Panc1 (cell line): Measurements from ENCODE around the gene HOXA13. TPM values are rescaled to one million over a fixed set of nuclear protein-coding genes. Genes with fewer than 3 reads are reported as not detected.
A peak's percentile ranks its signal among the peaks of the same experiment; 100 is the strongest.

Experiments used
- ATAC-seq: fragments of 200-7000 bp; cut with Tn5 transposase; 2 replicates; pipeline ENCODE4 v1.9.1; 2020; ENCODE audit warnings: mild to moderate bottlenecking, moderate library complexity
- BruUV-seq: library from RNA; stranded (reverse); fragments of 400-500 nt; replicated peaks from 2 replicates; lab custom pipeline; 2021; lab: Mats Ljungman, UMichigan
- CTCF ChIA-PET: fragments of 300-600 bp; sonication (Branson Sonifier 250); formaldehyde crosslinking; loops from one replicate; lab custom pipeline; 2022; ENCODE audit warnings: antibody characterized with exemption; lab: Charles Lee
- POLR2A ChIA-PET: fragments of 300-600 bp; sonication (Branson Sonifier 250); formaldehyde crosslinking; loops from one replicate; lab custom pipeline; 2022; ENCODE audit warnings: antibody characterized with exemption; lab: Charles Lee
- DNase-seq: peaks from one replicate; pipeline ENCODE4 v3.0.0-alpha.2; 2010; ENCODE audit warnings: low read depth, low spot score
- H3K27ac ChIP-seq: 2 replicates; pipeline ENCODE4 v1.5.1; 2011; ENCODE audit warnings: mild to moderate bottlenecking, low read length, inconsistent platforms
- H3K27me3 ChIP-seq: fragments of 200-500 bp; sonication (Bioruptor generic); 2 replicates; pipeline ENCODE4 v1.6.0; 2014; ENCODE audit warnings: low read length, inconsistent platforms; ENCODE audit not compliant: control insufficient read depth, insufficient read depth
- H3K36me3 ChIP-seq: fragments of 200-500 bp; sonication (Bioruptor generic); 2 replicates; pipeline ENCODE4 v1.5.1; 2014; ENCODE audit warnings: inconsistent platforms, mild to moderate bottlenecking, low read length, moderate library complexity; ENCODE audit not compliant: control insufficient read depth, insufficient read depth
- H3K4me1 ChIP-seq: 2 replicates; pipeline ENCODE4 v1.5.1; 2011; ENCODE audit warnings: inconsistent platforms, mild to moderate bottlenecking, low read length, moderate library complexity; ENCODE audit not compliant: control insufficient read depth, insufficient read depth
- H3K4me3 ChIP-seq, 2 experiments: 2 replicates each; pipeline ENCODE4 v1.5.1; 2011 to 2012; ENCODE audit warnings: low read depth in 2 of 2, low read length in 2 of 2, mild to moderate bottlenecking in 2 of 2, inconsistent platforms in 1 of 2, moderate library complexity in 1 of 2
- H3K9me3 ChIP-seq: fragments of 200-500 bp; sonication (Bioruptor generic); 2 replicates; pipeline ENCODE4 v1.5.1; 2014; ENCODE audit warnings: low read depth, mild to moderate bottlenecking, inconsistent platforms, low read length, moderate library complexity; ENCODE audit not compliant: control insufficient read depth, insufficient read depth
- POLR2AphosphoS5 ChIP-seq: IDR thresholded peaks from 2 replicates; pipeline ENCODE4 v1.6.1; 2012; ENCODE audit warnings: mild to moderate bottlenecking, low read depth, low read length, moderate library complexity
- SIN3A ChIP-seq: IDR thresholded peaks from 2 replicates; pipeline ENCODE4 v1.6.1; 2012; ENCODE audit warnings: low read depth, mild to moderate bottlenecking, low read length, moderate library complexity, borderline replicate concordance; ENCODE audit not compliant: insufficient read depth
- TCF7L2 ChIP-seq: IDR thresholded peaks from 2 replicates; pipeline ENCODE4 v1.6.1; 2011; ENCODE audit warnings: mild to moderate bottlenecking, low read depth, low read length, inconsistent platforms
- in situ Hi-C: cut with HindIII; loops from 2 replicates; pipeline ENCODE4 v1.10.0; 2016; ENCODE audit warnings: low sequenced_read_pairs, low pct_unique_long_range_greater_than_20kb
- intact Hi-C: fragments of 100-400 bp; cut with micrococcal nuclease; formaldehyde crosslinking; loops from one replicate; pipeline ENCODE4 v1.10.0; 2022; ENCODE audit not compliant: unreplicated experiment
- total RNA-seq: library from RNA; stranded (reverse); gene quantifications from one replicate; pipeline ENCODE4 v1.2.1, GENCODE V29; 2021; ENCODE audit not compliant: unreplicated experiment
- TF ChIP-seq, protein P1 (sequence below): fragments of 450-650 bp; IDR thresholded peaks from 2 replicates; pipeline ENCODE4 v1.5.1; 2017; ENCODE audit warnings: mild to moderate bottlenecking
- TF ChIP-seq, protein P2 (sequence below), 2 experiments: IDR thresholded peaks; 2 replicates each; pipeline ENCODE4 v1.6.1; 2011 to 2012; ENCODE audit warnings: low read depth in 2 of 2, control low read depth in 1 of 2, low read length in 1 of 2, mild to moderate bottlenecking in 1 of 2, moderate library complexity in 1 of 2; ENCODE audit not compliant: insufficient read depth in 1 of 2

HOXA13 gene
- total RNA-seq, 1 experiment from 2014 or later, result 1.2 TPM

DNA sequence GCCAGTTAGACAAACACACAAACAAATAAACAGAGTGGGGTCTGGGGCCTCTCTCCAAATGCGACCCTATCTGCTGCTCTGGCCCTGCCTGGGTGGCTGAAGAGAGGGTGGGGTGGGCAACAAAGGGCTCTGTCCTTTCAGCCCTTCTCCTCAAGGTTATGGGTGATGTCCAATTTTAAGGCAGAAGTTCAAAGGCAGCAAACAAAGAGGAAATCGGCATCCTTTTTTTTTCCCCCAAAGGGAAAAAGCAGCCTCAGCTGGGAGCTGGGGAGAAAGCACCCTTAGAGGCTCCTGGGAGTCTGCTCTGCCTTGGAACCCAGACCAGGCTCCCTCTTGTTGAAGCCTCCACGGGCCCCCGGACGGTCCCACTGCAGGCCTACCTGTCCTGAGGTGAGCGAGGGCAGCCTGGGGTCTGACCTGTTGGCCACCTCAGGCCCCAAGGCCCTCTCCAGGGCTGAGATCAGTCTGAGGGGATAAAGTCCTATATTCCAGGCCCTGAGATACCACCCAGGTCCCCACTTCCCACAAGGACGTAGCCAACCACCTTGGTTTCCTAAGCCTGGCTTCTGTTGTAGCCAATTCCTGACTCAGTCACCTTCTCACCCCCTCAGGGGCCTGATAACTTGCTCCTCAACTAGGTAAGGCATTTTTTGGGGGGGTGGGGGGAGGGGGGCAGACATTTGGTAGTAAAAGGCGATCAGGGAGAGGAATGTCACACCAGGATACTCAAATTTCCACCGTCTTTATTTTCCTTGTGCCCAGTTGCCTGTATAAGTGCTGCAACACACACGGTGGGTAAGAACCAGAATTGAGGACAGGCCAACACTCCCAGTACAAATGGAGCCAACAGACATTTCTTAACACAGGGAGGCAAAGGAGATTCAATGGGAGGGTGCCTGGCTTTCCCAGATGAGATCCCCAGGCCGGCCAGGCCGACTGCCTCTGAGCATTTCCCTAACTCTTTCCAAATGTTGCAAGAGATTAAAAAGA, 19.2 kb downstream of the HOXA13 start:
- no peak for ATAC-seq
- no peak for DNase-seq
- no peak overlapping the region; a peak in 1 of 4 replicates for H3K4me3 ChIP-seq
- BruUV-seq, result no TSS peak
- no peaks in the 10 kb centered on the region for H3K36me3 ChIP-seq
- H3K9me3 ChIP-seq, result no peaks in the 10 kb centered on the region
- no peaks in the 10 kb centered on the region for H3K27me3 ChIP-seq
- intact Hi-C loops (no loop called here), in situ Hi-C loops (no loop called here)
- TF ChIP-seq POLR2AphosphoS5, result no peak
- TF ChIP-seq TCF7L2, result no peak
- TF ChIP-seq, protein P1, sequence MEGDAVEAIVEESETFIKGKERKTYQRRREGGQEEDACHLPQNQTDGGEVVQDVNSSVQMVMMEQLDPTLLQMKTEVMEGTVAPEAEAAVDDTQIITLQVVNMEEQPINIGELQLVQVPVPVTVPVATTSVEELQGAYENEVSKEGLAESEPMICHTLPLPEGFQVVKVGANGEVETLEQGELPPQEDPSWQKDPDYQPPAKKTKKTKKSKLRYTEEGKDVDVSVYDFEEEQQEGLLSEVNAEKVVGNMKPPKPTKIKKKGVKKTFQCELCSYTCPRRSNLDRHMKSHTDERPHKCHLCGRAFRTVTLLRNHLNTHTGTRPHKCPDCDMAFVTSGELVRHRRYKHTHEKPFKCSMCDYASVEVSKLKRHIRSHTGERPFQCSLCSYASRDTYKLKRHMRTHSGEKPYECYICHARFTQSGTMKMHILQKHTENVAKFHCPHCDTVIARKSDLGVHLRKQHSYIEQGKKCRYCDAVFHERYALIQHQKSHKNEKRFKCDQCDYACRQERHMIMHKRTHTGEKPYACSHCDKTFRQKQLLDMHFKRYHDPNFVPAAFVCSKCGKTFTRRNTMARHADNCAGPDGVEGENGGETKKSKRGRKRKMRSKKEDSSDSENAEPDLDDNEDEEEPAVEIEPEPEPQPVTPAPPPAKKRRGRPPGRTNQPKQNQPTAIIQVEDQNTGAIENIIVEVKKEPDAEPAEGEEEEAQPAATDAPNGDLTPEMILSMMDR, result no peak
- TF ChIP-seq SIN3A, result no peak
- TF ChIP-seq, protein P2, sequence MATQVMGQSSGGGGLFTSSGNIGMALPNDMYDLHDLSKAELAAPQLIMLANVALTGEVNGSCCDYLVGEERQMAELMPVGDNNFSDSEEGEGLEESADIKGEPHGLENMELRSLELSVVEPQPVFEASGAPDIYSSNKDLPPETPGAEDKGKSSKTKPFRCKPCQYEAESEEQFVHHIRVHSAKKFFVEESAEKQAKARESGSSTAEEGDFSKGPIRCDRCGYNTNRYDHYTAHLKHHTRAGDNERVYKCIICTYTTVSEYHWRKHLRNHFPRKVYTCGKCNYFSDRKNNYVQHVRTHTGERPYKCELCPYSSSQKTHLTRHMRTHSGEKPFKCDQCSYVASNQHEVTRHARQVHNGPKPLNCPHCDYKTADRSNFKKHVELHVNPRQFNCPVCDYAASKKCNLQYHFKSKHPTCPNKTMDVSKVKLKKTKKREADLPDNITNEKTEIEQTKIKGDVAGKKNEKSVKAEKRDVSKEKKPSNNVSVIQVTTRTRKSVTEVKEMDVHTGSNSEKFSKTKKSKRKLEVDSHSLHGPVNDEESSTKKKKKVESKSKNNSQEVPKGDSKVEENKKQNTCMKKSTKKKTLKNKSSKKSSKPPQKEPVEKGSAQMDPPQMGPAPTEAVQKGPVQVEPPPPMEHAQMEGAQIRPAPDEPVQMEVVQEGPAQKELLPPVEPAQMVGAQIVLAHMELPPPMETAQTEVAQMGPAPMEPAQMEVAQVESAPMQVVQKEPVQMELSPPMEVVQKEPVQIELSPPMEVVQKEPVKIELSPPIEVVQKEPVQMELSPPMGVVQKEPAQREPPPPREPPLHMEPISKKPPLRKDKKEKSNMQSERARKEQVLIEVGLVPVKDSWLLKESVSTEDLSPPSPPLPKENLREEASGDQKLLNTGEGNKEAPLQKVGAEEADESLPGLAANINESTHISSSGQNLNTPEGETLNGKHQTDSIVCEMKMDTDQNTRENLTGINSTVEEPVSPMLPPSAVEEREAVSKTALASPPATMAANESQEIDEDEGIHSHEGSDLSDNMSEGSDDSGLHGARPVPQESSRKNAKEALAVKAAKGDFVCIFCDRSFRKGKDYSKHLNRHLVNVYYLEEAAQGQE (IDR thresholded peaks at IDR 0.05; ENCODE audit: insufficient read depth in 1 of 2, low read depth in 2 of 2, low read length in 1 of 2), result no peak
- peaks cover 15% of the 10 kb centered on the region; the same call in 1 of the 2 replicates for H3K4me1 ChIP-seq
- no peak overlapping the region for H3K27ac ChIP-seq
- ChIA-PET POLR2A (no interaction called here), CTCF (interaction anchor here (0.5 to 1.9 kb wide), 9 partner anchors 19 to 909 kb away, joined by 3 to 12 read pairs (median 3); no protein-coding TSS in a partner anchor)

DNA sequence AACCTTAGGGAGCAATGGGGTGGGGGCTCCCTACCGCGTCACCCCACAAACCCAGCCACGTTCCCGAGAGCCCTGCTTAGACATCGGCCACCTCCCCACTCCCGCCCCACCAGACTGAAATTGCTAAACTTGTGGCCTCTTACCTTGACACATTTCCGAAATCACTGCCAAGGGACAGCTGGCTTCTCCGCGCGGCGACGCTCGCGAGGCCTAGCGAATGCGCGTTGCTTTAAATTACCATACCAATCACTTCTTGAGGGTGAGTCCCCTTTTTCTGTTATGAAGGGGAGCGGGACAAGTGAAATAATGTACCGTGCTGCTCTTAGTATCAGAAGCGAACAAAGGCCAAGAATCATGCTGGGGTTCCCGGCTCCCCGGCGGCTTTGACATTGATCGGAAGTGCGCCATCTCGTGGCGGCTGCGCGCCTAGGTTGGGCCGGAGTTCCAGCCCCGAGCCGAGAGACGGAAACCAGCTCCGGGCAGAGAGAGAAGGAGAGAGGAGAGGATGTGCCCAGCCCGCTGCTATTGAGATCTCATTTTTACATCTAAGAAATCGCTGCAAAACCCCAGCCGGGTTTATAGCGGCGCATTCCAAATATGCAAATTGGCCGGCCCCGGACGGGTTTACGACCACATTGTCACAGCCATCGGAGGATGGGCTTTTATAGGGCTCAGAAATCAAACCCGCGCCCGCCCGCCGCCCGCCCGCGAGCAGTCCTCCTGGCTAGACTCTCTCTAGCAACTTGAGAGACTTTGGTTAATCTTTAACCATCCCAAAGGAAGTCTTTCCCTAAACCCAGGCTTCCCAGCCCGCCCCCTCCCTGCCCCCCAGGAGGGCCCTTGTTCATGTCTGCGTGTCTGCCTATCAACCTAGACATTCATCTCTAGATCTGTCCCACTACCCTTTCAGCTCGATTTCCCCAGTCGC, 20.1 kb downstream of the HOXA13 start:
- POLR2A ChIA-PET, result no interaction called here
- H3K36me3 ChIP-seq, result no peaks in the 10 kb centered on the region
- H3K27ac ChIP-seq, result peak overlapping the region; percentile 57
- in situ Hi-C loops, result no loop called here
- no TSS peak for BruUV-seq
- intact Hi-C loops, result no loop called here
- H3K27me3 ChIP-seq, result no peaks in the 10 kb centered on the region
- peak overlapping the region; percentile 32 to 52 for H3K4me3 ChIP-seq
- peaks cover 15% of the 10 kb centered on the region; the same call in 1 of the 2 replicates for H3K4me1 ChIP-seq
- DNase-seq (no peak), ATAC-seq (peak; percentile 83)
- no peaks in the 10 kb centered on the region for H3K9me3 ChIP-seq
- CTCF ChIA-PET, result interaction anchor here (0.5 to 1.9 kb wide), 16 partner anchors 9 to 1300 kb away, joined by 3 to 12 read pairs (median 3); no protein-coding TSS in a partner anchor
- TF ChIP-seq SIN3A (no peak), TCF7L2 (0 out of 2 replicates have a peak, but pooled peaks have one; percentile 34), POLR2AphosphoS5 (no peak)
- TF ChIP-seq, protein P2 (IDR thresholded peaks at IDR 0.05; ENCODE audit: insufficient read depth in 1 of 2, low read depth in 2 of 2, low read length in 1 of 2), result no peak
- TF ChIP-seq, protein P1, result peak; percentile 99
